ENCODE measurements around the gene NT5DC4. TPM values are rescaled to one million over a fixed set of nuclear protein-coding genes. Genes with fewer than 3 reads are reported as not detected.

NT5DC4 gene
- polyA plus RNA-seq, 3 donors from 2014 or later: 0.24 TPM; not detected in 2

DNA sequence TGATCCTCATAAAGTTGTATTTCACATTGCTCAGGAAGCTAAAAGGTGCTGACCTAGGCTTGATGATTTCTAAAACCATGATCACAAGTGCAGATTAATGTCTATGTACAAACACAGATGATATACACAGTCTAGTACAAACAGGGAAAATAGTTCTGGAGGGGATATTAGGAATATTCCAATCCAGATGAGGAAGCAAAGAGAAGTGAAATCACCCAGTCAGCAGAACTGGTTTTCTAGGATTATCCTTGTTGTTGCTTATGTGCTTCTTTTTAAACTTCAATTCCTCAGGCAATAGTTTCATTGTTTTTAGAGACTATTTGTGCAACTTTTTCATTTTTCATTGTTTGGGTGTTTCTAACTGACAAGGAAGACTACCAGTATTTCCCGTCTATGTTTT is 58.8 kb downstream of the NT5DC4 start:
- Mint-ChIP-seq H3K4me1 (peaks cover 17 to 31% of the 10 kb centered on the region in 2 donors), H3K4me3 (no peak overlapping the region), H3K36me3 (no peaks in the 10 kb centered on the region), H3K27me3 (ENCODE audit: low read depth in 3 of 3) (peaks cover 2 to 4% (median 3%) of the 10 kb centered on the region in 3 donors), H3K9me3 (no peaks in the 10 kb centered on the region), H3K27ac (no peak overlapping the region)
- DNase-seq: no peak

DNA sequence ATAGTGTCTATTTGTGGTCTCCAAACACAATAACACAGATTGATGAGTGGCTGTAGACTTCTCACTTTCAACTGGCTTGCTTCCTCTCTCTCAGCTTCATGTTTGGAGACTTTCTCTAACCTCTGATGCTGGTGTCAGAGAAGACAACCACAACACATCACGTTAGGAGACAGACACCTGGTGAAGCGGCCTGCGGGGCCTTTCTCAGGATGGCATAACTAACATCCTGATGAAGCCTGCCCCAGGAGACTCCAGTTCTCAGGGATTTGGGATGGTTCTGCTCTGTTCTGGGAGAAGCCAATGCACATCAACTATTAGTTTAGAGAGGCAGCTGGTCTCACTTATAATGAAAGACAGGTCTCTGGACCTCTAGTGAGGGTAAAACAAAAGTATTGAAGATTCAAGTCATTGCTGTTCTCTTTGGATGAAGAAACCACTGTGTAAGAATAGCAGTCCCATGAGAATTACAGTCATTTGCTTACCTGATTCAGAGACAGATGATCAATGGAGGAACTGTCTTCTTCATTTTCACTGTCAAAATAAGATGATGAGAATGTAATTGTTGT is 61.5 kb downstream of the NT5DC4 start:
- H3K9me3 Mint-ChIP-seq: no peaks in the 10 kb centered on the region
- H3K27me3 Mint-ChIP-seq (ENCODE audit: low read depth in 3 of 3): peaks cover 2 to 4% (median 3%) of the 10 kb centered on the region in 3 donors
- no peak overlapping the region for H3K27ac Mint-ChIP-seq
- no peaks in the 10 kb centered on the region for H3K36me3 Mint-ChIP-seq
- DNase-seq: no peak
- no peak overlapping the region for H3K4me3 Mint-ChIP-seq
- peaks cover 8 to 17% of the 10 kb centered on the region in 2 donors for H3K4me1 Mint-ChIP-seq

DNA sequence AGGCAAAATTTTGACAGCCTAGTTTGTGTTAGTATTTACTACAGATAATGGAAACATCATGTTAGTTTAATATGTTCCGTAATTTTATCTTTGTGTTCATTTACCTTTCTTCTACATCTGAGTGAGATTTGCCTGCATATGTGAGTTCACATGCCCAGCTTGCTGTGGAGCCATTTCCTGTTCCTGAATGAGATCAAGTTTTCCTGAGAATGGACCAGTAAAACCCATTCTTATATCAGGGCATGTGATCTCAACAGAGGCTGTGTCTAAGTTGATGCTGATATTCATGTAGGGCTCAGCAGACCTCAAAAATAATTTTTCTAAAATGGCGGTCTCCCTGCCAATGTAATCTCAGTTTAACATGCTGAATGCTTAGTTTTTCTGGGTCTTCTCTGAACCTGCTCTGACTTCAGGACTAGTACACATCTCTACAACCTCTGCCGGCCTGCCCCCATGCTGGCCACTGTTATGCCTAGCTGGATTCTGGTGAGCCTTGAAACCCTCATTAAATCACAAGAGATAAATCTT is 62.4 kb downstream of the NT5DC4 start:
- H3K27ac Mint-ChIP-seq: peak overlapping the region in 1 of 6 donors; percentile 8
- H3K9me3 Mint-ChIP-seq: no peaks in the 10 kb centered on the region
- DNase-seq: no peak
- H3K4me1 Mint-ChIP-seq: peaks cover 2 to 8% of the 10 kb centered on the region in 2 donors
- H3K36me3 Mint-ChIP-seq: no peaks in the 10 kb centered on the region
- peaks cover 0 to 4% (median 3%) of the 10 kb centered on the region in 3 donors for H3K27me3 Mint-ChIP-seq (ENCODE audit: low read depth in 3 of 3)
- no peak overlapping the region for H3K4me3 Mint-ChIP-seq

DNA sequence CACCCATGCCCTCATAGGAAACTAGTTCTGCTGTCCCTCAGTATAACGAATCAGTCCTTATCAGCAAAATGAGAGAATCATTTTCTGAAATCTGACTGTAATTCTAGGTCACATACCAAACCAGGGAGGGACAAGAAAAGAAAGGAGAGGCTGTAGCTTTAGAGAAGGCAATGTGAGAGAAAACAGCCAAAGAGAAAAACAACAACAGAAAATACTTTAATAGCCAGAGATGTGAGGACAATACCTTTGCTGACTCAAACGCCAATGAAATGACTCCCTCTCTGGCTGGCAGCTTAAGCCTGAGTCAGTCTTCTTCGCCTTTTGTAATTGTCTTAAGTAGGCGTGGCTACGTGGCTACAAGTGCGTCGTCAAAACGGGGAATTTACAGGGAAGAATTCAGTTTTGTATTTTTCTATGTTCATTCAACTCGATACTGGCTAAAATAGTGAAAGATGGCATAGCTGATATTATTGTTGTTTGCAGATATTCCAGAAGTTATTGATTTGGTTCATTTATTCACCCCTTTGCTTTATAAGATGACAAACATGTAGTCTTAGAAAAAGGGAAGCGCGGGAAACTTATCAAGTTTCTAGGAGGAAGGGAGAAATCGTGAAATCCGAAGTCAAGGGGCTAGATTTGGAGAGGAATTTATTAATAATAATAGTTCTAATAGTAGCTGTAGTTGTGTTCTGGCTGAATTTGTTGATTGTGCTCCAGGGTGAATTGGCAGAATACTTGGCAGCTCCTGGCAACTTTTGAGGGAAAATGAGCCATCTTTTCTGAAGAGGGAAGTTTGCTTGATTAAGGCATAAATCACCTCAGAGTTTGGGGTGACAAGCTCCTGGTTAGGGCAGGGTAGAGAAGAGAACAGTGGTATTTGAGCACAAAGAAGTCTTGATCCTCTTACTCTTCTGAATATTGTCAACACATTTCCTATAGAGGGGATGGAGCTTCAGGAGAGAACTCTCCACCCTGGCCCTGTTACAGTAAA is 63.7 kb downstream of the NT5DC4 start, which contains the start of gene IL1A:
TSS of gene IL1A (minus strand) at position 295 of the 991 bp plus-strand sequence. CDS start 723 bp downstream, outside the sequence.
- no peaks in the 10 kb centered on the region for H3K9me3 Mint-ChIP-seq
- no peak within 1 kb of the TSS for H3K4me3 Mint-ChIP-seq
- no peak for DNase-seq
- H3K27ac Mint-ChIP-seq: peak within 1 kb of the TSS in 1 of 6 donors; percentile 8
- peaks cover 2 to 7% of the 10 kb centered on the region in 2 donors for H3K4me1 Mint-ChIP-seq
- no peaks in the 10 kb centered on the region for H3K36me3 Mint-ChIP-seq
- peaks cover 0 to 4% (median 3%) of the 10 kb centered on the region in 3 donors for H3K27me3 Mint-ChIP-seq (ENCODE audit: low read depth in 3 of 3)

DNA sequence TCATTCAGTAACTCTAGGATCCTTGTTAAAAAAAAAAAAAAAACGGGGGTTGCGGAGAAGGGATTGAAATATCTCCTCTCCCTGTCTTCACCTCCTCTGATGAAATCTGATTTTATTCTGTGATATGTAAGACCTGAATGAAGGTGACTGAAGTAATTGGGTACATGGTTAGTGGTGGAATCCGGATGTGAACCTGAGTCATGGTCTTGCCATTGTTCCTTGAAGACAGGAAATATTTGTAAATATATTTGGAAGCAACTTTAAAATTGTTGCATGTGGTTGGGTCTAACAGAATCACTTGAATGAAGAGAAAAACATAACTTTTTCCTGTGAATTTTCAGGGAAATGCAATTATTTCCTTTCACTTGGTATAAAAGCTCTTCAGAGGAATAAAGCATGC is 66.5 kb downstream of the NT5DC4 start:
- Mint-ChIP-seq H3K27me3 (ENCODE audit: low read depth in 3 of 3) (peaks cover 0 to 4% (median 3%) of the 10 kb centered on the region in 3 donors), H3K27ac (no peak overlapping the region), H3K4me3 (no peak overlapping the region), H3K4me1 (peaks cover under 1 to 2% of the 10 kb centered on the region in 2 donors), H3K36me3 (no peaks in the 10 kb centered on the region), H3K9me3 (no peaks in the 10 kb centered on the region)
- no peak for DNase-seq

DNA sequence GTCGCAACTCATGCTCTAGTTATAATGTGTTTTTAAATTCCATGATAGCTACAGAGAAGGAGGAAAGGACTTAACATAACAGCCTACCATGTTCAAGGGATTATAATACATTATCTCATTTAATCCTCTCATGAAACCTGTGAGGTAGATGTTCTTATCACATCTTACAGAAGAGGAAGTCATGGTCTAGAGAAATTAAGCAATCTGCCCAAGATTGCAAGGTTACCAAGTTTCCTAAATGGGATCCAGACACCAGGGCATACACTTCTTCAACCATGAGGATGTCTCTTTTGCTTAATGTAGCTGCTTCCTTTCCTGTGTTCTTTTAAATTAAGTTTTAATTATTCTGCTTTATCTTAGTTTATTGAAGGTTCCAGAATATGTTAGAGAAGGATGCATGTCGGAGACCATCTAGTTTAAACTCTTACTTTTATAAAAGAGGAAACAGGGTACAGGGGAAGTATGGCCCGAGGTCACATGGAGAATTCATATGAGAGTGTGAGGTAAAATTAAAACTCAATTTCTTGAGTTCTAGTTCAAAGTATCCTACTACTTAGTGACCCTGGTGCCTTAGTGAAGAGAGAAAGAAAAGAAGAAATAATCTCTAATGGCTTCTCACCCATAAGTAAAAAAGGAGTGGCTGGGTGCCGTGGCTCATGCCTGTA is 67.0 kb downstream of the NT5DC4 start:
- no peaks in the 10 kb centered on the region for H3K9me3 Mint-ChIP-seq
- no peak overlapping the region for H3K4me3 Mint-ChIP-seq
- H3K27ac Mint-ChIP-seq: no peak overlapping the region
- H3K4me1 Mint-ChIP-seq: peaks cover 0 to under 1% of the 10 kb centered on the region in 2 donors
- no peak for DNase-seq
- peaks cover 0 to 4% (median 3%) of the 10 kb centered on the region in 3 donors for H3K27me3 Mint-ChIP-seq (ENCODE audit: low read depth in 3 of 3)
- no peaks in the 10 kb centered on the region for H3K36me3 Mint-ChIP-seq

DNA sequence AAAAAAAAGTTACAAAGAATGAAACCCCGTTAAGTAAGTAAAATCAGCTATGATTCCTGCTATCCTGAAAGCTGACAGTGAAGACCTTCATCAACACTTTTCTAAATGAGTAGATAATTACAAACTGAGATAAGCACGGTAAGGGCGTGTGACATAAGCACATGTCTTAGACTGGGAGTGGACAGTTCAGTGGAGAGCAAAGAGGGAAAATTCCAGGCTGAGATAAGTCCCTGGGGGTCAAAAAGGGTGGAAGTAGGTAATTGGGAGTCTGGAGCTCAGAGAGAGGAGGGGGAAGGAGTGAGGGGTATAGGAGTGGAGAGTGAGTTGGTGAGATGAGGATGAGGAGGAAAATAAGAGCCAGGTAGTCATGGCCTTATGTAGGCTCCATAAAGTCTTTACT is 67.8 kb downstream of the NT5DC4 start:
- Mint-ChIP-seq H3K36me3 (no peaks in the 10 kb centered on the region), H3K27me3 (ENCODE audit: low read depth in 3 of 3) (peaks cover 1 to 4% (median 3%) of the 10 kb centered on the region in 3 donors), H3K4me1 (peaks cover 5 to 8% of the 10 kb centered on the region in 2 donors), H3K9me3 (no peaks in the 10 kb centered on the region), H3K27ac (no peak overlapping the region), H3K4me3 (no peak overlapping the region)
- DNase-seq: no peak

Other genes starting within 250 kb of the NT5DC4 start
- 1 to 10 TPM; 1.6 to 2.1 (median 1.7) TPM for gene TTL, start 238.9 kb upstream of the NT5DC4 start, polyA plus RNA-seq
- gene POLR1B, start 178.6 kb upstream of the NT5DC4 start, polyA plus RNA-seq: 10 to 100 TPM; 12.1 to 21.5 (median 17.1) TPM
- 100 to 1,000 TPM in 1 of 3 donors, 10 to 100 TPM in 2; 65.1 to 109 (median 81.0) TPM for gene CHCHD5, start 136.4 kb upstream of the NT5DC4 start, polyA plus RNA-seq
- gene SLC20A1, start 75.1 kb upstream of the NT5DC4 start, polyA plus RNA-seq: 10 to 100 TPM; 34.4 to 77.5 (median 73.1) TPM
- gene CKAP2L, start 43.6 kb downstream of the NT5DC4 start, polyA plus RNA-seq: under 1 TPM in 2 of 3 donors, not detected in 1; 0.08 to 0.91 TPM
- not detected for gene IL1A, start 63.5 kb downstream of the NT5DC4 start, polyA plus RNA-seq
- 1 to 10 TPM in 2 of 3 donors, under 1 TPM in 1; 0.31 to 3.7 (median 1.3) TPM for gene IL1B, start 115.8 kb downstream of the NT5DC4 start, polyA plus RNA-seq
- not detected for gene IL37, start 190.1 kb downstream of the NT5DC4 start, polyA plus RNA-seq